ENCODE results near the gene ZNF638. TPM values are rescaled to one million over a fixed set of nuclear protein-coding genes. Genes with fewer than 3 reads are reported as not detected.
"Not testable (repeated sequence)": the region's sequence is repeated elsewhere in the genome, so short reads cannot be mapped to it uniquely, and the experiment has no call there.

Gene ZNF638
- total RNA-seq, 1 experiment from 2014 or later = 98.4 TPM

GRCh38 chr2:71388214-71388613, 56.6 kb downstream of the ZNF638 start:
- H3K9me3 ChIP-seq (replicated peaks) = no peaks in the 10 kb centered on the region
- DNase-seq (ENCODE audit: low read depth in 1 of 2, low spot score in 2 of 2) = no peak
- no peak overlapping the region for H3K27ac ChIP-seq
- H3K4me3 ChIP-seq = no peak overlapping the region
- peaks cover 70% of the 10 kb centered on the region for H3K36me3 ChIP-seq
- peaks cover 13% of the 10 kb centered on the region for H3K4me1 ChIP-seq (replicated peaks)
- H3K27me3 ChIP-seq (replicated peaks) = no peaks in the 10 kb centered on the region

- no peak for DNase-seq (ENCODE audit: low read depth in 1 of 2, low spot score in 2 of 2)
- Histone ChIP-seq H3K4me3 (no peak overlapping the region), H3K4me1 (replicated peaks) (peaks cover 7% of the 10 kb centered on the region), H3K9me3 (replicated peaks) (no peaks in the 10 kb centered on the region), H3K27ac (no peak overlapping the region), H3K27me3 (replicated peaks) (no peaks in the 10 kb centered on the region), H3K36me3 (peaks cover 73% of the 10 kb centered on the region)
Measured at GRCh38 chr2:71389384-71390072, 57.9 kb downstream of the ZNF638 start.

DNA sequence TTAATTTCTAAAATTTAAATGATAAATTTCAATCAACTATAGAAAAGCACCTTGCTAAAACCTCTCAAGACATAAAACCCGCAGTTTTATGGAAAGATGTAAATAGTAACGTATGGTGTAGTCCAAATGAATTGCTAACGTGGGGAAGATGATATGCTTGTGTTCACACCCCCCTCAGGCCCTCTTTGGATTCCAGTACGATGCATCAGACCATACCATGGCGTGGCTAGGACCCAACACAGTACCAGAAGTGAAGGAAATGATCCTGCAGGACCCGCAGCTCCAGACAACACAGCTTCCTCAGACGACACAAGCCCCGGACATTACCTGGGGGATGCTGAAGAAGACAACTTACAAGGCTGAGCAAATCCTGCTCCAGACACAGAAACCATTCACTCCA, 61.6 kb downstream of the ZNF638 start:
- DNase-seq (ENCODE audit: low read depth in 1 of 2, low spot score in 2 of 2) = no peak
- H3K27ac ChIP-seq = no peak overlapping the region
- peaks cover 71% of the 10 kb centered on the region for H3K36me3 ChIP-seq
- H3K4me3 ChIP-seq = no peak overlapping the region
- H3K9me3 ChIP-seq (replicated peaks) = no peaks in the 10 kb centered on the region
- H3K27me3 ChIP-seq (replicated peaks) = no peaks in the 10 kb centered on the region
- H3K4me1 ChIP-seq (replicated peaks) = no peaks in the 10 kb centered on the region

GRCh38 chr2:71395471-71395870, 63.9 kb downstream of the ZNF638 start:
- H3K27ac ChIP-seq = no peak overlapping the region
- H3K4me3 ChIP-seq = no peak overlapping the region
- no peaks in the 10 kb centered on the region for H3K4me1 ChIP-seq (replicated peaks)
- DNase-seq (ENCODE audit: low read depth in 1 of 2, low spot score in 2 of 2) = no peak
- no peaks in the 10 kb centered on the region for H3K27me3 ChIP-seq (replicated peaks)
- no peaks in the 10 kb centered on the region for H3K9me3 ChIP-seq (replicated peaks)
- H3K36me3 ChIP-seq = peaks cover 73% of the 10 kb centered on the region

DNA sequence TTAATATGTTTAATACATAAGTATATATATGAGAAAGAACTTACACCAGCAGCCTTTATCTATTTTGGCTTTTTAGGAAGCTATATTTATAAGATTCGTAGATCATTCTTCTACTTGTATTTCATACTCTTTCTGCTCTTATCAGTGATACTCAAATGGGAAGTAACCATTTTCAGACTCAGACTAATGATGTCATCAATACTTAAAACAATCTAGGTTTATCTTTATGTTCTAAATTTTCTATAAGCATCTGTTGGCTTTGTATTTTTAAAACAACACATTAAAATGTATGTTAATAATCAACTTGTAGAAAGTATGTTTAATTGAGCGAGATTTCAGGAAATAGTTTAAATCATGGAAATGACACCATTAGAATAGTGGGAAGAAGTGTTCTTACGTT, 70.8 kb downstream of the ZNF638 start:
- Histone ChIP-seq H3K36me3 (peaks cover 82% of the 10 kb centered on the region), H3K27me3 (replicated peaks) (no peaks in the 10 kb centered on the region), H3K9me3 (replicated peaks) (no peaks in the 10 kb centered on the region), H3K27ac (no peak overlapping the region), H3K4me1 (replicated peaks) (no peaks in the 10 kb centered on the region), H3K4me3 (no peak overlapping the region)
- no peak for DNase-seq (ENCODE audit: low read depth in 1 of 2, low spot score in 2 of 2)

- peaks cover 55% of the 10 kb centered on the region for H3K36me3 ChIP-seq
- H3K27ac ChIP-seq = no peak overlapping the region
Measured at GRCh38 chr2:71409611-71410010, 78.0 kb downstream of the ZNF638 start.

GRCh38 chr2:71410696-71411095, 79.1 kb downstream of the ZNF638 start:
- Histone ChIP-seq H3K4me3 (no peak overlapping the region), H3K27me3 (replicated peaks) (no peaks in the 10 kb centered on the region), H3K4me1 (replicated peaks) (no peaks in the 10 kb centered on the region), H3K9me3 (replicated peaks) (no peaks in the 10 kb centered on the region), H3K27ac (no peak overlapping the region), H3K36me3 (peaks cover 49% of the 10 kb centered on the region)
- DNase-seq (ENCODE audit: low read depth in 1 of 2, low spot score in 2 of 2) = no peak

More at GRCh38 chr2:71409611-71410010, 78.0 kb downstream of the ZNF638 start:
- H3K27me3 ChIP-seq (replicated peaks) = no peaks in the 10 kb centered on the region
- H3K4me1 ChIP-seq (replicated peaks) = no peaks in the 10 kb centered on the region
- DNase-seq (ENCODE audit: low read depth in 1 of 2, low spot score in 2 of 2) = no peak
- H3K4me3 ChIP-seq = no peak overlapping the region
- no peaks in the 10 kb centered on the region for H3K9me3 ChIP-seq (replicated peaks)

DNA sequence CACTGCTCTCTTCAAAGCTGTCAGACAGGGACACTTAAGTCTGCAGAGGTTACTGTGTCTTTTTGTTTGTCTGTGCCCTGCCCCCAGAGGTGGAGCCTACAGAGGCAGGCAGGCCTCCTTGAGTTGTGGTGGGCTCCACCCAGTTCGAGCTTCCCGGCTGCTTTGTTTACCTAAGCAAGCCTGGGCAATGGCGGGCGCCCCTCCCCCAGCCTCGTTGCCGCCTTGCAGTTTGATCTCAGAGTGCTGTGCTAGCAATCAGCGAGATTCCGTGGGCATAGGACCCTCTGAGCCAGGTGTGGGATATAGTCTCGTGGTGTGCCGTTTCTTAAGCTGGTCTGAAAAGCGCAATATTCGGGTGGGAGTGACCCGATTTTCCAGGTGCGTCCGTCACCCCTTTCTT, 85.3 kb downstream of the ZNF638 start:
- H3K27ac ChIP-seq; H3K4me3 ChIP-seq; H3K4me1 ChIP-seq (replicated peaks); H3K36me3 ChIP-seq; DNase-seq (ENCODE audit: low read depth in 1 of 2, low spot score in 2 of 2); H3K27me3 ChIP-seq (replicated peaks); H3K9me3 ChIP-seq (replicated peaks): not testable (repeated sequence)

- Histone ChIP-seq H3K36me3 (peaks cover 7% of the 10 kb centered on the region; the same call in 1 of the 2 replicates), H3K4me3 (no peak overlapping the region)
- DNase-seq (ENCODE audit: low read depth in 1 of 2, low spot score in 2 of 2) = no peak
Measured at GRCh38 chr2:71417300-71418202, 86.0 kb downstream of the ZNF638 start.

GRCh38 chr2:71419145-71419544, 87.6 kb downstream of the ZNF638 start:
- Histone ChIP-seq H3K27me3 (replicated peaks) (no peaks in the 10 kb centered on the region), H3K27ac (no peak overlapping the region), H3K4me3 (no peak overlapping the region), H3K36me3 (peaks cover 21% of the 10 kb centered on the region), H3K9me3 (replicated peaks) (no peaks in the 10 kb centered on the region), H3K4me1 (replicated peaks) (no peaks in the 10 kb centered on the region)
- DNase-seq (ENCODE audit: low read depth in 1 of 2, low spot score in 2 of 2) = no peak

More at GRCh38 chr2:71417300-71418202, 86.0 kb downstream of the ZNF638 start:
- no peaks in the 10 kb centered on the region for H3K9me3 ChIP-seq (replicated peaks)
- H3K27ac ChIP-seq = no peak overlapping the region
- no peaks in the 10 kb centered on the region for H3K27me3 ChIP-seq (replicated peaks)
- no peaks in the 10 kb centered on the region for H3K4me1 ChIP-seq (replicated peaks)

DNA sequence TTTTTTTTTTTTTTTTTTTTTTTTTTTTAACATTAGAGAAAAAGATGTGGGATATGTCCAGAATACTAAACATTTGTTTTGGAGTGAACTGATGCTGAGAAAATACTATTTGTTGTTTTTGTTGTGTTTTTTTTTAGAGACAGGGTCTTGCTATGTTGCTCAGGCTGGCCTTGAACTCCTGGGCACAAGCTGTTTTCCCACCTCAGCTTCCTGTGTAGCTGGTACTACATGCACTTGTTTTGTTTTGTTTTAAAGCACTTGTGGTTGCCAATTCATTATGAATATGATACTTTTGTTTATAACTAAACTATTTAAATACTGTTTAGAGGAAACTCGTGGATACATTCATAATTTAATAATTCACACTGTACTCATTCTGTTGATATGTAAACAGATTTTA, 88.4 kb downstream of the ZNF638 start:
- Histone ChIP-seq H3K4me1 (replicated peaks) (no peaks in the 10 kb centered on the region), H3K9me3 (replicated peaks) (no peaks in the 10 kb centered on the region), H3K27me3 (replicated peaks) (no peaks in the 10 kb centered on the region), H3K27ac (no peak overlapping the region), H3K4me3 (no peak overlapping the region), H3K36me3 (peaks cover 28% of the 10 kb centered on the region)
- DNase-seq (ENCODE audit: low read depth in 1 of 2, low spot score in 2 of 2) = no peak

GRCh38 chr2:71422786-71423185, 91.2 kb downstream of the ZNF638 start:
- Histone ChIP-seq H3K9me3 (replicated peaks) (no peaks in the 10 kb centered on the region), H3K4me3 (no peak overlapping the region), H3K27ac (no peak overlapping the region), H3K4me1 (replicated peaks) (no peaks in the 10 kb centered on the region), H3K27me3 (replicated peaks) (no peaks in the 10 kb centered on the region), H3K36me3 (peaks cover 52% of the 10 kb centered on the region)
- no peak for DNase-seq (ENCODE audit: low read depth in 1 of 2, low spot score in 2 of 2)

- Histone ChIP-seq H3K27me3 (replicated peaks) (no peaks in the 10 kb centered on the region), H3K27ac (no peak overlapping the region), H3K4me1 (replicated peaks) (no peaks in the 10 kb centered on the region), H3K4me3 (no peak overlapping the region), H3K36me3 (peaks cover 58% of the 10 kb centered on the region), H3K9me3 (replicated peaks) (no peaks in the 10 kb centered on the region)
- DNase-seq (ENCODE audit: low read depth in 1 of 2, low spot score in 2 of 2) = no peak
Measured at GRCh38 chr2:71423817-71424420, 92.3 kb downstream of the ZNF638 start.

- DNase-seq (ENCODE audit: low read depth in 1 of 2, low spot score in 2 of 2) = no peak
- no peaks in the 10 kb centered on the region for H3K9me3 ChIP-seq (replicated peaks)
- no peaks in the 10 kb centered on the region for H3K4me1 ChIP-seq (replicated peaks)
- no peak overlapping the region for H3K27ac ChIP-seq
- H3K36me3 ChIP-seq = peaks cover 70% of the 10 kb centered on the region
- H3K27me3 ChIP-seq (replicated peaks) = no peaks in the 10 kb centered on the region
- H3K4me3 ChIP-seq = no peak overlapping the region
Measured at GRCh38 chr2:71426721-71427120, 95.1 kb downstream of the ZNF638 start.
